ENCODE measurements around the gene TPM2. TPM values are rescaled to one million over a fixed set of nuclear protein-coding genes. Genes with fewer than 3 reads are reported as not detected.

Gene TPM2
- total RNA-seq, 5 donors from 2014 or later (not counting 1 experiment from before 2014, with no cell fraction given), result 21.4 to 66.0 (median 57.5) TPM

DNA sequence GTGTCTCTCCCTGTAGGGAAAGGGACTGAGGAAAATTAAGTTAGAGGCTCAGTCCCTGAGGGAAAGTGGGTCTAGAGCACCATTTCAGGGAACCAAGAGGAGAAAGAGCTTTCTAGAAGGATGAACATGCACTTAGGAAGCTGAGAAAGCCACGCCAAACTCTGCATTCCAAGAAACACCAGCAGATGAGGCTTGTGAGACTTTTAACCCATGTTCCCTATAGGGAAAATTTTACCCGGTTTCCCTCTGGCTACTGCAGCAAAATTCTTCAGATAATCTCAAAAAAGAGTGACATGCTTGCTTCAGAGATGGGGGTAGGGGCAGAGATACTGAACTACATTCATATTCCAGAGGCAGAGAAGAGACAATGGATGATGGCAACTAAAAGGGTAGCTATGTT lies 33.7 kb upstream of the TPM2 start:
- WGBS (ENCODE audit: insufficient coverage), result no CpG with 5 or more reads among the region's 2 CpGs
- H3K27me3 ChIP-seq (replicated peaks in 1 of 2; ENCODE audit: control insufficient read depth in 2 of 2, extremely low read depth in 1 of 2, insufficient read depth in 2 of 2, low read length in 1 of 2), result no peaks in the 10 kb centered on the region
- CTCF ChIA-PET, result no interaction called here
- H3K4me3 Mint-ChIP-seq, result no peak overlapping the region
- H3K27ac ChIP-seq (ENCODE audit: low read length), result no peak overlapping the region
- ATAC-seq (replicated peaks in 1 of 4) (no peak), DNase-seq (no peak)
- H3K27ac Mint-ChIP-seq, result no peak overlapping the region
- H3K9me3 ChIP-seq, result no peaks in the 10 kb centered on the region
- no peaks in the 10 kb centered on the region for H3K9me3 Mint-ChIP-seq
- no peak overlapping the region for H3K4me3 ChIP-seq (ENCODE audit: control insufficient read depth in 1 of 2, extremely low read depth in 1 of 2, low read length in 1 of 2)
- peaks cover 33 to 81% of the 10 kb centered on the region in 2 donors for H3K36me3 ChIP-seq (ENCODE audit: control insufficient read depth in 2 of 2, extremely low read depth in 1 of 2, insufficient read depth in 1 of 2, low read length in 1 of 2)
- no peaks in the 10 kb centered on the region for H3K27me3 Mint-ChIP-seq
- H3K36me3 Mint-ChIP-seq, result peaks cover 52% of the 10 kb centered on the region
- H3K4me1 ChIP-seq (ENCODE audit: control insufficient read depth in 1 of 2, extremely low read depth in 1 of 2, insufficient read depth in 2 of 2, low read length in 2 of 2), result peaks cover 16 to 23% of the 10 kb centered on the region in 2 experiments
- peaks cover 6 to 13% (median 7%) of the 10 kb centered on the region in 3 donors for H3K4me1 Mint-ChIP-seq
- POLR2A ChIA-PET, result no interaction called here

DNA sequence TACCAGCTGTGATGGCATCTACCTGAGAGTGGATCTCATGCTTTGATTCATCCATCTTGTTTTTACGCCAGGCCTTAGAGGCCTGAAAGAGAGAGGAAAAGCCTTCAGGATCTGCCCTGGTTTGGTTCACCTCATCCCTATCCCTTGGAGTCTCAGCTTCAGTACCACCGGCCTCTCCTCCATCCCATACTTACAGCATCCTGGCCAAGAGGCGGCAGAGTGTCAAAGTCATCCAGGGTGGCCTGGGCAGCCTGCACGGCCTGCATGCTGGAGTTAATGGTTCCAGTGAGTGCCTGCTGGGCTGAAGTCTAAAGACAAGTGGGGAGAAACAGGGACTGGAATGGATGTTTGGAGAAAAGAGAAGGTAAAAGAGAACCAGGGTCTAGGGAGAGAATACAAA lies 29.8 kb upstream of the TPM2 start:
- 100% methylated on average over 1 of the region's 4 CpGs for WGBS (ENCODE audit: insufficient coverage)
- Histone ChIP-seq H3K9me3 (no peaks in the 10 kb centered on the region), H3K27me3 (replicated peaks in 1 of 2; ENCODE audit: control insufficient read depth in 2 of 2, extremely low read depth in 1 of 2, insufficient read depth in 2 of 2, low read length in 1 of 2) (no peaks in the 10 kb centered on the region), H3K36me3 (ENCODE audit: control insufficient read depth in 2 of 2, extremely low read depth in 1 of 2, insufficient read depth in 1 of 2, low read length in 1 of 2) (peaks cover 51 to 100% of the 10 kb centered on the region in 2 donors), H3K4me3 (ENCODE audit: control insufficient read depth in 1 of 2, extremely low read depth in 1 of 2, low read length in 1 of 2) (no peak overlapping the region), H3K27ac (ENCODE audit: low read length) (no peak overlapping the region), H3K4me1 (ENCODE audit: control insufficient read depth in 1 of 2, extremely low read depth in 1 of 2, insufficient read depth in 2 of 2, low read length in 2 of 2) (no peaks in the 10 kb centered on the region)
- H3K9me3 Mint-ChIP-seq, result no peaks in the 10 kb centered on the region
- H3K36me3 Mint-ChIP-seq, result peaks cover 70% of the 10 kb centered on the region
- no peaks in the 10 kb centered on the region for H3K27me3 Mint-ChIP-seq
- H3K27ac Mint-ChIP-seq, result no peak overlapping the region
- ATAC-seq (replicated peaks in 1 of 4), result no peak
- H3K4me1 Mint-ChIP-seq, result peaks cover 0 to 13% (median 3%) of the 10 kb centered on the region in 3 donors
- POLR2A ChIA-PET, result no interaction called here
- CTCF ChIA-PET, result interaction anchor here in 1 of 2 donors (0.5 kb wide), 1 partner anchor 70 kb away, joined by 4 read pairs; no protein-coding TSS in a partner anchor
- no peak for DNase-seq
- H3K4me3 Mint-ChIP-seq, result no peak overlapping the region

DNA sequence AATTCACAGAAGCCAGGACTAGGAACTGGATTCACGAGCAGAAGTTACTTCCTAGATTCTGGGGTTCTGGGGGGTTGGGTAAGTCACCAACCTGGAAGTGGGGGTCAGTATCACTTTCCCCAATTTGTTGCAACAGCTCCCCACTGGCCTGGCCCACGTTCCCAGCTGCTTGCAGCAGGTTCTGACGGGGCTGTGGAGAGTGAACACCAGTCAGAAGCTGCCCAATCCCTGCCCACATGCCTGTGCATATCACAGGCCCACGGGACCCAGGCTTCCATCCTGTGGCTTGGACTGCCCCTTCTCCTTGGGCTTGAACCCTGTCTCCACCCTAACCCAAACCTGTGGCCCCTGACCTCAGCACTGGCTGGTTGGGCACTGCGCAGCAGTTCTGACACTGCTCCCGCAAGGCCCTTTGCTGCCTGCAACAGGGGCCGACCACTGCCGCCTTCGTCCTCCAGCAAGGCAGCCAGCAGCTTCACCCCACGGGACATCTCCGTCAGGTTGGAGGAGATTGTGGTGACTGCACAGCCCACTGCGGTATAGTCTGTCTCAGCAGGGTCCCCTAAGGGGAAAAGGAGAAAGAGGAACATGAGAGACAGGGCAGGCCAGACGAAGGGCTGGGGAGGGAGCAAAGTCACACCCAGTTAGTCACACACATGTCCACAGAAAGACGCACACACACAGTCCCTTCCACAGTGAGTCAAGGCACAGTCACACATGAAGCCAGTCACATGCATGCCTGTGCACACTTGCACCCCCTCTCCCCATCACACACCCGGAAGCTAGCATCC lies 29.2 kb upstream of the TPM2 start:
- Histone ChIP-seq H3K9me3 (no peaks in the 10 kb centered on the region), H3K27ac (ENCODE audit: low read length) (no peak overlapping the region), H3K4me3 (ENCODE audit: control insufficient read depth in 1 of 2, extremely low read depth in 1 of 2, low read length in 1 of 2) (no peak overlapping the region), H3K27me3 (replicated peaks in 1 of 2; ENCODE audit: control insufficient read depth in 2 of 2, extremely low read depth in 1 of 2, insufficient read depth in 2 of 2, low read length in 1 of 2) (no peaks in the 10 kb centered on the region), H3K4me1 (ENCODE audit: control insufficient read depth in 1 of 2, extremely low read depth in 1 of 2, insufficient read depth in 2 of 2, low read length in 2 of 2) (no peaks in the 10 kb centered on the region), H3K36me3 (ENCODE audit: control insufficient read depth in 2 of 2, extremely low read depth in 1 of 2, insufficient read depth in 1 of 2, low read length in 1 of 2) (peaks cover 51 to 100% of the 10 kb centered on the region in 2 donors)
- Mint-ChIP-seq H3K4me3 (no peak overlapping the region), H3K27me3 (no peaks in the 10 kb centered on the region), H3K36me3 (peaks cover 70% of the 10 kb centered on the region), H3K9me3 (no peaks in the 10 kb centered on the region), H3K4me1 (peaks cover 0 to 13% (median 3%) of the 10 kb centered on the region in 3 donors), H3K27ac (no peak overlapping the region)
- ChIA-PET POLR2A (no interaction called here), CTCF (no interaction called here)
- DNase-seq (peak in 1 of 35 experiments; percentile 9), ATAC-seq (replicated peaks in 1 of 4) (no peak)
- 92% methylated on average over 10 of the region's 15 CpGs for WGBS (ENCODE audit: insufficient coverage)

DNA sequence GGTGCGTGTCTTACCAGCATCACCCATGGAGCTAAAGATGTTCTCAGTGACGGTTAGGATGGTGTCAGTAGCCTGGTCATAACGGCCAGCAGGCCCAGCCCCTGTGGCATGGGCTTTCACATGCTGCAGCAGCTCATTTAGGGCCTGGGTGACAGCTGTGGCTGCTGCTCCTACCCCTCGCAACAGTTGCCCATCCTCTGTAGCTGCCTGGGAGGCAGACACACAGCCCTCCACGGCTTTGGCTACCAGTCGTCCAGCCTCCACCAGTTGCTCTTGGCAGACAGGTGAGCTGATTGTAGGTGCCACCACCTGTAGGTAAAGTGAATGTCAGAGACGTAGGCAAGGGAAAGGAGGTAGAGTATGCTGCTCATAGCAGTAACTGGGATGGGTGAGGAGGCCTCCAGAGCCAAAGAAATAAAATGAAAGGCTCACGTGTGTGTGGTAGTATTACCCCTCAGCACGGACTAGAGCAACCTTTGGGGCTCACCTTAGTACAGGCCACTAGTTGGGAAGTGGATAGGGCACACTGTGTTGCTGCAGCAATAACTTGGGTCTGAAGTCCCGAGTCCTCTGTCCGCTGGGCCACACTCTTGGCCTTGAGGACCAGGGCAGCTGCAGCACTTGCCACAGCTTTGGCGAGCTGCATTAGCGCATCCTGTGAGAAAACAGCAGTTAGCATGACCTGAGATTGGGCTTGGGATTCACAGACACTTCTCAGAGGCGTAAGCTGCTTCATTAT lies 27.6 kb upstream of the TPM2 start:
- peaks cover 0 to 10% (median 3%) of the 10 kb centered on the region in 3 donors for H3K4me1 Mint-ChIP-seq
- no peaks in the 10 kb centered on the region for H3K9me3 ChIP-seq
- H3K36me3 Mint-ChIP-seq, result peaks cover 69% of the 10 kb centered on the region
- H3K4me1 ChIP-seq (ENCODE audit: control insufficient read depth in 1 of 2, extremely low read depth in 1 of 2, insufficient read depth in 2 of 2, low read length in 2 of 2), result no peaks in the 10 kb centered on the region
- ChIA-PET CTCF (no interaction called here), POLR2A (interaction anchor here in 1 of 2 donors (0.5 kb wide), 1 partner anchor 546 kb away, joined by 6 read pairs; no protein-coding TSS in a partner anchor)
- no peak overlapping the region for H3K27ac Mint-ChIP-seq
- no peaks in the 10 kb centered on the region for H3K9me3 Mint-ChIP-seq
- ATAC-seq (replicated peaks in 1 of 4), result no peak
- peaks cover 45 to 97% of the 10 kb centered on the region in 2 donors for H3K36me3 ChIP-seq (ENCODE audit: control insufficient read depth in 2 of 2, extremely low read depth in 1 of 2, insufficient read depth in 1 of 2, low read length in 1 of 2)
- no peak overlapping the region for H3K27ac ChIP-seq (ENCODE audit: low read length)
- no peak overlapping the region for H3K4me3 ChIP-seq (ENCODE audit: control insufficient read depth in 1 of 2, extremely low read depth in 1 of 2, low read length in 1 of 2)
- no peak for DNase-seq
- no peak overlapping the region for H3K4me3 Mint-ChIP-seq
- H3K27me3 Mint-ChIP-seq, result no peaks in the 10 kb centered on the region
- WGBS (ENCODE audit: insufficient coverage), result 94% methylated on average over 12 of the region's 14 CpGs
- H3K27me3 ChIP-seq (replicated peaks in 1 of 2; ENCODE audit: control insufficient read depth in 2 of 2, extremely low read depth in 1 of 2, insufficient read depth in 2 of 2, low read length in 1 of 2), result no peaks in the 10 kb centered on the region

DNA sequence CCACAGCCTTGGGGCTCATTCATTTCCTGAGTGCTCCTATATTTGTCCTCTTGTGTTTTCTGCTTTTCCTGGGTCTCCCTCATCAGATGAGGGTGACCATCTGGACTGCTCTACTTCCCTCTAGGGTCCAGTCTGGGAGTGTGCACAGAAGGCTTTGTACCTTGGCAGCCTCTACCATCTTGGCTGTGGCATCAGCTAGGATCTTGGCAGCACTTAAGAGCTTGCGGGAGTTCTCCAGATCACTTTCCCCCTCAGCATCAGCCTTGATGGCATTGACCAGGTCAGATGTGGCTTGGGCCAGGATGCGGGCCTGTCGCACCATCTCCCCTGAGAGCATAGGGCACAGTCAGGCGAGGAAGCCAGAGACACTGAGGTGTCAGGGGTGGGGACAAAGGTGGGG lies 26.5 kb upstream of the TPM2 start:
- Mint-ChIP-seq H3K9me3 (no peaks in the 10 kb centered on the region), H3K27ac (no peak overlapping the region), H3K27me3 (no peaks in the 10 kb centered on the region), H3K36me3 (peaks cover 64% of the 10 kb centered on the region), H3K4me3 (no peak overlapping the region), H3K4me1 (peaks cover 0 to 3% (median 0%) of the 10 kb centered on the region in 3 donors)
- 100% methylated on average over 3 of the region's 4 CpGs for WGBS (ENCODE audit: insufficient coverage)
- POLR2A ChIA-PET, result no interaction called here
- CTCF ChIA-PET, result no interaction called here
- no peak for DNase-seq
- Histone ChIP-seq H3K9me3 (no peaks in the 10 kb centered on the region), H3K36me3 (ENCODE audit: control insufficient read depth in 2 of 2, extremely low read depth in 1 of 2, insufficient read depth in 1 of 2, low read length in 1 of 2) (peaks cover 42 to 96% of the 10 kb centered on the region in 2 donors), H3K27me3 (replicated peaks in 1 of 2; ENCODE audit: control insufficient read depth in 2 of 2, extremely low read depth in 1 of 2, insufficient read depth in 2 of 2, low read length in 1 of 2) (no peaks in the 10 kb centered on the region), H3K4me3 (ENCODE audit: control insufficient read depth in 1 of 2, extremely low read depth in 1 of 2, low read length in 1 of 2) (no peak overlapping the region), H3K27ac (ENCODE audit: low read length) (no peak overlapping the region), H3K4me1 (ENCODE audit: control insufficient read depth in 1 of 2, extremely low read depth in 1 of 2, insufficient read depth in 2 of 2, low read length in 2 of 2) (no peaks in the 10 kb centered on the region)
- ATAC-seq (replicated peaks in 1 of 4), result peak in 1 of 4 experiments; percentile 41

GRCh38 chr9:35714579-35715252 lies 25.0 kb upstream of the TPM2 start:
- H3K27me3 ChIP-seq (replicated peaks in 1 of 2; ENCODE audit: control insufficient read depth in 2 of 2, extremely low read depth in 1 of 2, insufficient read depth in 2 of 2, low read length in 1 of 2), result no peaks in the 10 kb centered on the region
- H3K4me1 ChIP-seq (ENCODE audit: control insufficient read depth in 1 of 2, extremely low read depth in 1 of 2, insufficient read depth in 2 of 2, low read length in 2 of 2), result no peaks in the 10 kb centered on the region
- POLR2A ChIA-PET, result interaction anchor here in 1 of 2 donors (0.5 kb wide), 1 partner anchor 85 kb away, joined by 6 read pairs; no protein-coding TSS in a partner anchor
- ATAC-seq (replicated peaks in 1 of 4) (no peak), DNase-seq (no peak)
- H3K27ac ChIP-seq (ENCODE audit: low read length), result no peak overlapping the region
- Mint-ChIP-seq H3K4me3 (no peak overlapping the region), H3K36me3 (peaks cover 72% of the 10 kb centered on the region), H3K9me3 (no peaks in the 10 kb centered on the region), H3K27ac (peak overlapping the region in 1 of 2 donors; percentile 63), H3K4me1 (peaks cover 0 to 3% (median 0%) of the 10 kb centered on the region in 3 donors), H3K27me3 (no peaks in the 10 kb centered on the region)
- CTCF ChIA-PET, result interaction anchor here in 1 of 2 donors (1.1 kb wide), 1 partner anchor 14 kb away, joined by 3 read pairs; no protein-coding TSS in a partner anchor
- H3K4me3 ChIP-seq (ENCODE audit: control insufficient read depth in 1 of 2, extremely low read depth in 1 of 2, low read length in 1 of 2), result no peak overlapping the region
- WGBS (ENCODE audit: insufficient coverage), result 95% methylated on average over 9 of the region's 13 CpGs
- H3K9me3 ChIP-seq, result no peaks in the 10 kb centered on the region
- H3K36me3 ChIP-seq (ENCODE audit: control insufficient read depth in 2 of 2, extremely low read depth in 1 of 2, insufficient read depth in 1 of 2, low read length in 1 of 2), result peaks cover 41 to 94% of the 10 kb centered on the region in 2 donors
